ENCODE measurements around the gene PLAGL1.
"Not testable (repeated sequence)": the region's sequence is repeated elsewhere in the genome, so short reads cannot be mapped to it uniquely, and the experiment has no call there.

Gene PLAGL1

GRCh38 chr6:144008120-144008811, at the start of gene PLAGL1:
TSS of gene PLAGL1 (minus strand) at chr6:144008259. CDS start at chr6:143948136, 60,123 bp downstream.
- DNase-seq = no peak

- DNase-seq = no peak
Measured at GRCh38 chr6:144055121-144055931, 47.3 kb upstream of the PLAGL1 start.

GRCh38 chr6:144053601-144054000, 45.5 kb upstream of the PLAGL1 start:
- DNase-seq = no peak

GRCh38 chr6:144052488-144052887, 44.4 kb upstream of the PLAGL1 start:
- DNase-seq = no peak

GRCh38 chr6:144049386-144049785, 41.3 kb upstream of the PLAGL1 start:
- DNase-seq = no peak

GRCh38 chr6:144047688-144048087, 39.6 kb upstream of the PLAGL1 start:
- DNase-seq = no peak

GRCh38 chr6:144046672-144047071, 38.6 kb upstream of the PLAGL1 start:
- not testable (repeated sequence) for DNase-seq

GRCh38 chr6:144044989-144045388, 36.9 kb upstream of the PLAGL1 start:
- not testable (repeated sequence) for DNase-seq

GRCh38 chr6:144036835-144037195, 28.8 kb upstream of the PLAGL1 start:
- DNase-seq = no peak

GRCh38 chr6:144036064-144036834, 28.2 kb upstream of the PLAGL1 start:
- DNase-seq = peak; percentile 32

- no peak for DNase-seq
Measured at GRCh38 chr6:144035416-144035815, 27.4 kb upstream of the PLAGL1 start.

- no peak for DNase-seq
Measured at GRCh38 chr6:144033816-144034735, 26.0 kb upstream of the PLAGL1 start.

GRCh38 chr6:144029452-144029851, 21.4 kb upstream of the PLAGL1 start:
- no peak for DNase-seq

GRCh38 chr6:144027932-144028587, 20.0 kb upstream of the PLAGL1 start:
- DNase-seq = no peak

- no peak for DNase-seq
Measured at GRCh38 chr6:144023216-144023615, 15.2 kb upstream of the PLAGL1 start.

- no peak for DNase-seq
Measured at GRCh38 chr6:144019929-144020328, 11.9 kb upstream of the PLAGL1 start.

GRCh38 chr6:144017166-144018094, 9.4 kb upstream of the PLAGL1 start:
- no peak for DNase-seq

GRCh38 chr6:144013486-144013909, 5.4 kb upstream of the PLAGL1 start:
- peak; percentile 79 for DNase-seq

GRCh38 chr6:144012534-144012933, 4.5 kb upstream of the PLAGL1 start:
- no peak for DNase-seq

- DNase-seq = not testable (repeated sequence)
Measured at GRCh38 chr6:144009628-144010027, 1.6 kb upstream of the PLAGL1 start.

- DNase-seq = no peak
Measured at GRCh38 chr6:144008846-144009245, 787 bp upstream of the PLAGL1 start.

Data from midbrain (tissue), 1 donor.